ENCODE results near the gene C1S.
"Not testable (repeated sequence)": the region's sequence is repeated elsewhere in the genome, so short reads cannot be mapped to it uniquely, and the experiment has no call there.

C1S gene

DNA sequence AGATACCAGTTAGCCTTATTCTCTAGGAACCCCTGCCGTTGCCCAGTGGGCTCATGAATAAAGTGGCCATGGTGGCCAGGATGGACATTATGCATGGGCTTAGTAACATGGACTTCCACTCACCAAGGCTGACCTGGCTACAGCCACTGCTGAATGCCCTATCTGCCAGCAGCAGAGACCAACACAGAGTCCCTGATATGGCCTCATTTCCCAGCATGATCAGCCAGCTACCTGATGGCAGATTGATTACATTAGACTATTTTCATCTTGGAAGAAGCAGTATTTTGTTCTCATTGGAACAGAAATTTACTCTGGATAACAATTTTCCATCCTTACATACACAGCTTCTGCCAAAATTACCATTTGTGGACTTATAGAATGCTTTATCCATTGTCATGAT lies 26.1 kb upstream of the C1S start:
- no peak for DNase-seq (ENCODE audit: low read depth)
- H3K4me3 ChIP-seq (ENCODE audit: low read depth, low read length), result no peak overlapping the region

DNA sequence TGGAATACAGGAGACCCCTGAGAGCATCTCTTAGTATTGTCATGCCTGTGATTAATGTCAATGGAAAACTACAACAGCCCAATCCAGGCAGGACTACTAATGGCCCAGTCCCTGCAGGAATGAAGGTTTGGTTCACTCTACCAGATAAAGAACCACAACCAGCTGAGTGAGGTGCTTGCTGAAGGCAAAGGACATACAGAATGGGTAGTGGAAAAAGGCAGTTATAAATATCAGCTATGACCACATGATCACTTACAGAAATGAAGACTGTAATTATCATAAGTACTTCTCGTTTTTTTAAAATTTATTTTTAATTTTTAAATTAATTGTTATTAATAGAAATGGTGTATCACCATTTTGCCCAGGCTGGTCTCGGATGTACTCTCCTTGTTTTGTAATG lies 25.1 kb upstream of the C1S start:
- TF ChIP-seq, protein P1, sequence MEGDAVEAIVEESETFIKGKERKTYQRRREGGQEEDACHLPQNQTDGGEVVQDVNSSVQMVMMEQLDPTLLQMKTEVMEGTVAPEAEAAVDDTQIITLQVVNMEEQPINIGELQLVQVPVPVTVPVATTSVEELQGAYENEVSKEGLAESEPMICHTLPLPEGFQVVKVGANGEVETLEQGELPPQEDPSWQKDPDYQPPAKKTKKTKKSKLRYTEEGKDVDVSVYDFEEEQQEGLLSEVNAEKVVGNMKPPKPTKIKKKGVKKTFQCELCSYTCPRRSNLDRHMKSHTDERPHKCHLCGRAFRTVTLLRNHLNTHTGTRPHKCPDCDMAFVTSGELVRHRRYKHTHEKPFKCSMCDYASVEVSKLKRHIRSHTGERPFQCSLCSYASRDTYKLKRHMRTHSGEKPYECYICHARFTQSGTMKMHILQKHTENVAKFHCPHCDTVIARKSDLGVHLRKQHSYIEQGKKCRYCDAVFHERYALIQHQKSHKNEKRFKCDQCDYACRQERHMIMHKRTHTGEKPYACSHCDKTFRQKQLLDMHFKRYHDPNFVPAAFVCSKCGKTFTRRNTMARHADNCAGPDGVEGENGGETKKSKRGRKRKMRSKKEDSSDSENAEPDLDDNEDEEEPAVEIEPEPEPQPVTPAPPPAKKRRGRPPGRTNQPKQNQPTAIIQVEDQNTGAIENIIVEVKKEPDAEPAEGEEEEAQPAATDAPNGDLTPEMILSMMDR (conservative IDR thresholded peaks at IDR 0.05; ENCODE audit: low read depth, low read length), result no peak
- H3K4me3 ChIP-seq (ENCODE audit: low read depth, low read length), result no peak overlapping the region

More for the DNA sequence above, 26.1 kb upstream of the C1S start:
- TF ChIP-seq, protein P1 (conservative IDR thresholded peaks at IDR 0.05; ENCODE audit: low read depth, low read length), result no peak

DNA sequence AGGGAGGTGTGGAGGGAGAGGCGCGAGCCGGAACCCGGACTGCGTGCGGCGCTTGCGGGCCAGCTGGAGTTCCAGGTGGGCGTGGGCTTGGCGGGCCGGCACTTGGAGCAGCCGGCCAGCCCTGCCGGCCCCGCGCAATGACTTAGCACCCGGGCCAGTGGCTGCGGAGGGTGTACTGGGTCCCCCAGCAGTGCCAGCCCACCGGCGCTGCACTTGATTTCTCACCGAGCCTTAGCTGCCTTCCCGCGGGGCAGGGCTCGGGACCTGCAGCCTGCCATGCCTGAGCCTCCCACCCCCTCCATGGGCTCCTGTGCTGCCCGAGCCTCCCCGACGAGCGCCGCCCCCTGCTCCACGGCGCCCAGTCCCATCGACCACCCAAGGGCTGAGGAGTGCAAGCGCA lies 23.1 kb upstream of the C1S start:
- not testable (repeated sequence) for DNase-seq (ENCODE audit: low read depth)

More for the DNA sequence above, 25.1 kb upstream of the C1S start:
- no peak for DNase-seq (ENCODE audit: low read depth)

DNA sequence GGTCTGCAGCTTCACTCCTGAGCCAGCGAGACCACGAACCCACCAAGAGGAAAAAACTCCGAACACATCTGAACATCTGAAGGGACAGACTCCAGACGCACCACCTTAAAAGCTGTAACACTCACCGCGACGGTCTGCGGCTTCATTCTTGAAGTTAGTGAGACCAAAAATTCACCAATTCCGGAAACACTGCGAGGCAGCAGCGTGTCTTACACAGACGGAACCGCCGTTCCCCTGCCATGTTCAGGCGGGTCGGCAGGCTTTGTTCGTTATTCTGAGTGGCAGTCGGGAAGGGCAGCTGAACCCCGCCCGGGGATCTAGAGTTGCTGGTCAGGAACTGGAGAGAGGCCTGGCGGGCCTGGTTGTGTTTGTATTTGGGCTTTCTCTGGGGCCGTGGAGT lies 21.9 kb upstream of the C1S start:
- TF ChIP-seq, protein P1 (conservative IDR thresholded peaks at IDR 0.05; ENCODE audit: low read depth, low read length), result no peak
- no peak overlapping the region for H3K4me3 ChIP-seq (ENCODE audit: low read depth, low read length)
- DNase-seq (ENCODE audit: low read depth), result no peak

More for the DNA sequence above, 23.1 kb upstream of the C1S start:
- not testable (repeated sequence) for H3K4me3 ChIP-seq (ENCODE audit: low read depth, low read length)

DNA sequence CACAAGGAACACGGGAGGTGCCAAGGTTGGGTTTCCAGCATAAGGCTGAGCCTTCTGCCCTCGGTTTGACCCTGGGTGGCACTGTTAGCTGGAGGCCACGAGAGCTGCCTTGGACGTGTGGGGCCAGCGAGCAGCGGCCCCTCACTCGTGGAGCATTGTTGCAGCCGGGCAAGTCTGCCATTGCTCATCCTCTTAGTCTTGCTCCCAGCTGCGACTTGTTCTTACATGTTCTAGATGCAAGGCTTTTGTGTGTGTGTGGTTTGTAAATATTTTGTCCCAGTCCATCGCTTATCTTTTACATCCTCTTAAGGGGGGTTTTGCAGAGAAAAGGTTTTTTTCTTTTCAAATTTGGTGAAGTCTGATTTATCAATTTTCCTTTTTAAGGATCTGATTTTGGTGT lies 21.1 kb upstream of the C1S start:
- no peak overlapping the region for H3K4me3 ChIP-seq (ENCODE audit: low read depth, low read length)
- TF ChIP-seq, protein P1 (conservative IDR thresholded peaks at IDR 0.05; ENCODE audit: low read depth, low read length), result no peak
- no peak for DNase-seq (ENCODE audit: low read depth)

DNA sequence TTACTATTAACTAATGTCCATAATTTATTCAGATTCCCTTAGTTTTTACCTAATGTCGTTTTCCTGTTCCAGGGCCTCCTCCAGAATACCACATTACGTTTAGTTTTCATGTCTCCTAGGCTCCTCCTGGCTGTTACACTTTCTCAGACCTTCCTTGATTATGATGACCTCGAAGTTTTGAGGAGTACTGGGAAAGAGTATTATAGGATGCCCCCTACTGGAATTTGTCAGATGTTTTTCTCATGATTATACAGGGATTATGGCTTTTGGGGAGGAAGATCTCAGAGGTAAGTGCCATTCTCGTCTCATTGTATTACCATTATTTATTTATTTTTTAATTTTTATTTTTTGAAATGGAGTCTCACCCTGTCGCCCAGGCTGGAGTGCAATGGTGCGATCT lies 17.7 kb upstream of the C1S start:
- peak; percentile 56 for DNase-seq (ENCODE audit: low read depth)

DNA sequence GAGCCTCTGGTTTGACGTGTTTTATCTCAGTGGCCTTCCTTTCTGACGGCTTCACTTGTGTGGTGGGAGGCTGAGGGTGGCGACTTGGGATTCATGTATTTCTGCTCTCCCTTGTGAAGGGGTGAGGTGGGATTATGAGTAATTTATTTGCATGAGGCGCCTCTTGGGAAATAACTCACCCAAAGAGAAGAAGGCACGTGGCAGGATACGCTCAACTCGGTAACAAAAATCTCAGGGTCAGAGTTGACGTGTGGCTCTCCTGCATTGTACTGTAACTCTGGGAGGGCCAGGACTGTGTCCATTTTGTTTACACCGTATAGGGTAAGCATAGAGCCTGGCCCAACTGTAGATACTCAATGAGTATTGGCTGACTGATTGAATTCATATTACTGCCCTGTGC lies 14.6 kb upstream of the C1S start:
- no peak overlapping the region for H3K4me3 ChIP-seq (ENCODE audit: low read depth, low read length)
- TF ChIP-seq, protein P1 (conservative IDR thresholded peaks at IDR 0.05; ENCODE audit: low read depth, low read length), result no peak
- no peak for DNase-seq (ENCODE audit: low read depth)

More for the DNA sequence above, 17.7 kb upstream of the C1S start:
- TF ChIP-seq, protein P1 (conservative IDR thresholded peaks at IDR 0.05; ENCODE audit: low read depth, low read length), result peak; percentile 52
- no peak overlapping the region for H3K4me3 ChIP-seq (ENCODE audit: low read depth, low read length)
